ENCODE measurements around the gene TRIM26. TPM values are rescaled to one million over a fixed set of nuclear protein-coding genes. Genes with fewer than 3 reads are reported as not detected.

The TRIM26 gene
- total and polyA plus RNA-seq, 2 donors (not counting 3 experiments of a cell fraction or from before 2014, with no cell fraction given): 30.4 to 34.5 TPM

DNA sequence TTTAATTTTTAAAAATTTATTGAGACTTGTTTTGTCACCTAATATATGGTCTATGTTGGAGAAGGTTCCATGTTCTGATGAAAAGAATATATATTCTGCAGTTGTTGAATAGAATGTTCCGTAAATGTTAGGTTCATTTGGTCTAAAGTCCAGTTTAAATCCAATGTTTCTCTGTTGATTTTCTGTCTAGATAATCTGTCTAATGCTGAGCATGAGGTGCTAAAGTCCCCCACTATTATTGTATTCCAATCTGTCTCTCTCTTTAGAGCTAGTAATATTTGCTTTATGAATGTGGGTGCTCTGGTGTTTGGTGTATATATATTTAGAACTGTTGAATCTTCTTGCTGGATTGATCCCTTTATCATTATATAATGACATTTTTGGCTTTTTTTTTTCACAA, 34.4 kb downstream of the TRIM26 start:
- H3K9ac ChIP-seq (replicated peaks; ENCODE audit: extremely low read depth, insufficient read depth, low read length): no peak overlapping the region
- CTCF ChIA-PET: no interaction called here
- H3K9me3 ChIP-seq (replicated peaks; ENCODE audit: control insufficient read depth, insufficient read depth, low read length): no peaks in the 10 kb centered on the region
- FAIRE-seq (no peak), DNase-seq (ENCODE audit: low read depth, low spot score) (no peak)
- POLR2A ChIA-PET: no interaction called here
- no TSS peak for BruUV-seq (replicated peaks)
- H3K4me1 ChIP-seq (ENCODE audit: control insufficient read depth, extremely low read depth, insufficient read depth, low read length): no peaks in the 10 kb centered on the region
- H3K79me2 ChIP-seq (ENCODE audit: control insufficient read depth, insufficient read depth, low read length): no peaks in the 10 kb centered on the region
- H3K9me1 ChIP-seq (replicated peaks; ENCODE audit: control insufficient read depth, extremely low read depth, insufficient read depth, low read length): no peaks in the 10 kb centered on the region
- H3K27ac ChIP-seq (ENCODE audit: insufficient read depth, low read depth, low read length): no peak overlapping the region
- no peak overlapping the region for H3K4me3 ChIP-seq (replicated peaks in 1 of 3; ENCODE audit: insufficient read depth in 1 of 3, low read depth in 1 of 3, low read length in 3 of 3)
- no peaks in the 10 kb centered on the region for H3K36me3 ChIP-seq (ENCODE audit: control insufficient read depth in 2 of 2, extremely low read depth in 1 of 2, insufficient read depth in 2 of 2, low read length in 2 of 2)
- no peaks in the 10 kb centered on the region for H4K20me1 ChIP-seq (replicated peaks; ENCODE audit: control insufficient read depth, extremely low read depth, insufficient read depth, low read length)
- H2AFZ ChIP-seq (ENCODE audit: low read depth, low read length): no peak overlapping the region
- TF ChIP-seq EZH2 (IDR thresholded peaks at IDR 0.05; ENCODE audit: borderline replicate concordance, low read depth, low read length, severe bottlenecking): no peak
- no peak for TF ChIP-seq GATA2 (IDR thresholded peaks at IDR 0.05; ENCODE audit: insufficient read depth, insufficient read length, low read depth, low read length)
- no peak for TF ChIP-seq POLR2A (IDR thresholded peaks at IDR 0.05; ENCODE audit: low read depth, low read length)
- TF ChIP-seq FOS (IDR thresholded peaks at IDR 0.05; ENCODE audit: borderline replicate concordance, insufficient read depth, low read length): no peak
- TF ChIP-seq MAX (IDR thresholded peaks at IDR 0.05; ENCODE audit: insufficient read depth, insufficient read length): no peak
- TF ChIP-seq JUN (IDR thresholded peaks at IDR 0.05; ENCODE audit: borderline replicate concordance, insufficient read depth, insufficient read length, low read depth): no peak
- no peak for TF ChIP-seq MYC (IDR thresholded peaks at IDR 0.05; ENCODE audit: low read depth, low read length)
- no peak for TF ChIP-seq CTCF (IDR thresholded peaks at IDR 0.05; ENCODE audit: extremely low read depth in 1 of 2, insufficient read depth in 1 of 2, low read depth in 1 of 2, low read length in 2 of 2)
- TF ChIP-seq POLR2AphosphoS5 (IDR thresholded peaks at IDR 0.05; ENCODE audit: insufficient read depth, low read depth, low read length): no peak
- intact Hi-C loops (cut with micrococcal nuclease): loop anchor here (10.0 kb wide), 1 partner anchor 154 kb away; no protein-coding TSS in a partner anchor
- peaks cover 12 to 35% of the 10 kb centered on the region in 2 experiments for H3K27me3 ChIP-seq (ENCODE audit: control insufficient read depth in 2 of 2, insufficient read depth in 2 of 2, low read length in 2 of 2)
- no peak overlapping the region for H3K4me2 ChIP-seq (ENCODE audit: insufficient read depth, low read length)
- dilution Hi-C loops (cut with MboI; ENCODE audit: extremely low pct_ligation_motif_present, low sequenced_read_pairs): no loop called here
